Vagina (tissue), 2 donors: ENCODE results near the gene COL18A1. TPM values are rescaled to one million over a fixed set of nuclear protein-coding genes. Genes with fewer than 3 reads are reported as not detected.

Experiments
- DNase-seq, 2 donors: peaks; one replicate each; pipeline ENCODE4 v3.0.0-alpha.2; 2017; ENCODE audit errors: extremely low spot score in 2 of 2
- H3K27ac ChIP-seq: fragments of 200-600 bp; sonication (generic); one replicate; pipeline ENCODE4 v1.5.1; 2019
- H3K27me3 ChIP-seq: fragments of 200-600 bp; sonication (generic); one replicate; pipeline ENCODE4 v1.5.1; 2019
- H3K36me3 ChIP-seq, 2 donors: fragments of 200-600 bp; sonication (generic); one replicate each; pipeline ENCODE4 v1.5.1; 2017 to 2019
- H3K4me1 ChIP-seq: fragments of 200-600 bp; sonication (generic); one replicate; pipeline ENCODE4 v1.5.1; 2019
- H3K4me3 ChIP-seq, 2 donors: fragments of 200-600 bp; sonication (generic); 1 replicate in 1 of 2; 2 replicates in 1 of 2; pipeline ENCODE4 v1.5.1; 2016 to 2019
- H3K9me3 ChIP-seq: fragments of 200-600 bp; sonication (generic); one replicate; pipeline ENCODE4 v1.5.1; 2019
- POLR2A ChIP-seq, 2 donors: fragments of 450-650 bp; IDR thresholded peaks; one replicate each; pipeline ENCODE4 v1.6.1; 2017; ENCODE audit warnings: antibody characterized with exemption in 2 of 2, mild to moderate bottlenecking in 2 of 2, moderate library complexity in 2 of 2
- POLR2AphosphoS5 ChIP-seq, 2 donors: sonication (generic); formaldehyde crosslinking; IDR thresholded peaks; one replicate each; pipeline ENCODE4 v1.9.0; 2017; ENCODE audit warnings: antibody characterized with exemption in 2 of 2, mild to moderate bottlenecking in 2 of 2, low read depth in 1 of 2; ENCODE audit not compliant: insufficient read depth in 1 of 2
- intact Hi-C: fragments of 100-400 bp; cut with DNase I; formaldehyde crosslinking; loops from one replicate; pipeline ENCODE4 v1.15.1; 2023
- total RNA-seq: library from RNA; depleted of rRNA; stranded (reverse); fragments of >200 nt; gene quantifications from one replicate; pipeline ENCODE4 v1.2.3, GENCODE V29; 2016
- TF ChIP-seq, protein P1 (sequence below), 3 experiments: fragments of 450-650 bp in 2 of 3; fragments of 200-600 bp in 1 of 3; sonication (generic) in 1 of 3; IDR thresholded peaks; one replicate each; pipeline ENCODE4 v1.5.1; 2017 to 2019; ENCODE audit warnings: antibody characterized with exemption in 3 of 3, mild to moderate bottlenecking in 2 of 3, moderate library complexity in 2 of 3

The COL18A1 gene
- total RNA-seq, 1 donor from 2014 or later: 86.7 TPM

GRCh38 chr21:45480701-45481500 lies 75.9 kb downstream of the COL18A1 start:
- no peak overlapping the region for H3K4me3 ChIP-seq
- TF ChIP-seq POLR2AphosphoS5 (IDR thresholded peaks at IDR 0.05; ENCODE audit: insufficient read depth in 1 of 2, low read depth in 1 of 2): no peak
- no peak for TF ChIP-seq POLR2A (IDR thresholded peaks at IDR 0.05)
- TF ChIP-seq, protein P1, sequence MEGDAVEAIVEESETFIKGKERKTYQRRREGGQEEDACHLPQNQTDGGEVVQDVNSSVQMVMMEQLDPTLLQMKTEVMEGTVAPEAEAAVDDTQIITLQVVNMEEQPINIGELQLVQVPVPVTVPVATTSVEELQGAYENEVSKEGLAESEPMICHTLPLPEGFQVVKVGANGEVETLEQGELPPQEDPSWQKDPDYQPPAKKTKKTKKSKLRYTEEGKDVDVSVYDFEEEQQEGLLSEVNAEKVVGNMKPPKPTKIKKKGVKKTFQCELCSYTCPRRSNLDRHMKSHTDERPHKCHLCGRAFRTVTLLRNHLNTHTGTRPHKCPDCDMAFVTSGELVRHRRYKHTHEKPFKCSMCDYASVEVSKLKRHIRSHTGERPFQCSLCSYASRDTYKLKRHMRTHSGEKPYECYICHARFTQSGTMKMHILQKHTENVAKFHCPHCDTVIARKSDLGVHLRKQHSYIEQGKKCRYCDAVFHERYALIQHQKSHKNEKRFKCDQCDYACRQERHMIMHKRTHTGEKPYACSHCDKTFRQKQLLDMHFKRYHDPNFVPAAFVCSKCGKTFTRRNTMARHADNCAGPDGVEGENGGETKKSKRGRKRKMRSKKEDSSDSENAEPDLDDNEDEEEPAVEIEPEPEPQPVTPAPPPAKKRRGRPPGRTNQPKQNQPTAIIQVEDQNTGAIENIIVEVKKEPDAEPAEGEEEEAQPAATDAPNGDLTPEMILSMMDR (IDR thresholded peaks at IDR 0.05): no peak
- H3K9me3 ChIP-seq: no peaks in the 10 kb centered on the region
- peaks cover 0 to 30% of the 10 kb centered on the region in 2 donors for H3K36me3 ChIP-seq
- intact Hi-C loops: no loop called here
- no peak for DNase-seq
- no peaks in the 10 kb centered on the region for H3K27me3 ChIP-seq
- H3K4me1 ChIP-seq: peaks cover 5% of the 10 kb centered on the region
- no peak overlapping the region for H3K27ac ChIP-seq

DNA sequence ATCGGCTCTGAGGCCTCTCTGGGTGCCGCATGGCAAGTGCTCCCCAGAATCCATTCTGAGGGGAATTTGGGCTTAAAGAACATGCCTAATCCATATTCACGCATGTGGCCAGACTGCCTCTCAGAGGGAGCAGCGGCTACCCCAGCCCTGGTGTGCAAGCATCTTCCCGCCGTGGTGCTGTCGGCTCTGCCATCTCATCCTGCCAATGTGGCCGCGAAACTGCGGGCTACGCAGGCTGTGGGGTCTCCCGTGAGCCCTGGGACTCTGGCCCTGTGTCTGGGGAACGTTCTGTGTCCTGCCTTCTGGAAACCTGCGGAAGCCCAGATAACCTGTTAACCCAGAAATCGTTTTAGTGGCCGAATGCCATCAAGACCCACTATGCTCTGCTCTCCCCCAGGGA lies 76.6 kb downstream of the COL18A1 start:
- Histone ChIP-seq H3K27me3 (no peaks in the 10 kb centered on the region), H3K4me1 (peaks cover 5% of the 10 kb centered on the region), H3K9me3 (no peaks in the 10 kb centered on the region), H3K36me3 (peaks cover 0 to 23% of the 10 kb centered on the region in 2 donors), H3K4me3 (no peak overlapping the region), H3K27ac (no peak overlapping the region)
- DNase-seq: no peak
- TF ChIP-seq POLR2AphosphoS5 (IDR thresholded peaks at IDR 0.05; ENCODE audit: insufficient read depth in 1 of 2, low read depth in 1 of 2) (peak in 1 of 2 donors; percentile 12), POLR2A (IDR thresholded peaks at IDR 0.05) (no peak)
- TF ChIP-seq, protein P1 (IDR thresholded peaks at IDR 0.05): no peak
- intact Hi-C loops: no loop called here

- intact Hi-C loops: no loop called here
- no peak for DNase-seq
- TF ChIP-seq, protein P1 (IDR thresholded peaks at IDR 0.05): no peak
- TF ChIP-seq POLR2AphosphoS5 (IDR thresholded peaks at IDR 0.05; ENCODE audit: insufficient read depth in 1 of 2, low read depth in 1 of 2): peak in 1 of 2 donors; percentile 1
- Histone ChIP-seq H3K27me3 (no peaks in the 10 kb centered on the region), H3K27ac (no peak overlapping the region), H3K36me3 (peaks cover 0 to 26% of the 10 kb centered on the region in 2 donors), H3K9me3 (no peaks in the 10 kb centered on the region), H3K4me1 (peaks cover 5% of the 10 kb centered on the region), H3K4me3 (no peak overlapping the region)
Observed at GRCh38 chr21:45481977-45482898, 77.3 kb downstream of the COL18A1 start.

- Histone ChIP-seq H3K36me3 (peaks cover 0 to 28% of the 10 kb centered on the region in 2 donors), H3K4me3 (no peak overlapping the region), H3K27ac (no peak overlapping the region), H3K9me3 (no peaks in the 10 kb centered on the region), H3K4me1 (peaks cover 5% of the 10 kb centered on the region), H3K27me3 (no peaks in the 10 kb centered on the region)
- intact Hi-C loops: no loop called here
- TF ChIP-seq, protein P1 (IDR thresholded peaks at IDR 0.05): no peak
- TF ChIP-seq POLR2AphosphoS5 (IDR thresholded peaks at IDR 0.05; ENCODE audit: insufficient read depth in 1 of 2, low read depth in 1 of 2): peak in 1 of 2 donors; percentile 16
- no peak for DNase-seq
Observed at GRCh38 chr21:45482899-45483821, 78.2 kb downstream of the COL18A1 start.
